ENCODE data around the gene GPATCH8. TPM values are rescaled to one million over a fixed set of nuclear protein-coding genes. Genes with fewer than 3 reads are reported as not detected.
A peak's percentile ranks its signal among the peaks of the same experiment; 100 is the strongest.

The GPATCH8 gene
- total RNA-seq, 6 experiments from 2014 or later, result 23.4 to 30.0 (median 27.1) TPM

GRCh38 chr17:44385287-44386181 is 117.7 kb downstream of the GPATCH8 start:
- Mint-ChIP-seq H3K36me3 (ENCODE audit: low read depth) (no peaks in the 10 kb centered on the region), H3K27me3 (ENCODE audit: insufficient read depth) (peaks cover 11% of the 10 kb centered on the region), H3K4me1 (ENCODE audit: low read depth) (no peaks in the 10 kb centered on the region), H3K9me3 (no peaks in the 10 kb centered on the region), H3K4me3 (peak overlapping the region; percentile 75), H3K27ac (no peak overlapping the region)
- peak; percentile 42 for TF ChIP-seq CTCF (IDR thresholded peaks at IDR 0.05)
- DNase-seq, result peak; percentile 29

GRCh38 chr17:44384823-44385286 is 118.4 kb downstream of the GPATCH8 start:
- H3K27ac Mint-ChIP-seq, result no peak overlapping the region
- no peaks in the 10 kb centered on the region for H3K9me3 Mint-ChIP-seq
- peak overlapping the region; percentile 75 for H3K4me3 Mint-ChIP-seq
- H3K27me3 Mint-ChIP-seq (ENCODE audit: insufficient read depth), result peaks cover 11% of the 10 kb centered on the region
- H3K4me1 Mint-ChIP-seq (ENCODE audit: low read depth), result no peaks in the 10 kb centered on the region
- no peak for DNase-seq
- TF ChIP-seq CTCF (IDR thresholded peaks at IDR 0.05), result no peak
- H3K36me3 Mint-ChIP-seq (ENCODE audit: low read depth), result no peaks in the 10 kb centered on the region

GRCh38 chr17:44384281-44384822 is 118.9 kb downstream of the GPATCH8 start:
- H3K36me3 Mint-ChIP-seq (ENCODE audit: low read depth), result no peaks in the 10 kb centered on the region
- H3K9me3 Mint-ChIP-seq, result no peaks in the 10 kb centered on the region
- peak overlapping the region; percentile 60 for H3K4me3 Mint-ChIP-seq
- H3K27ac Mint-ChIP-seq, result no peak overlapping the region
- no peaks in the 10 kb centered on the region for H3K4me1 Mint-ChIP-seq (ENCODE audit: low read depth)
- peaks cover 11% of the 10 kb centered on the region for H3K27me3 Mint-ChIP-seq (ENCODE audit: insufficient read depth)
- no peak for TF ChIP-seq CTCF (IDR thresholded peaks at IDR 0.05)
- no peak for DNase-seq

GRCh38 chr17:44383861-44384260 is 119.3 kb downstream of the GPATCH8 start:
- Mint-ChIP-seq H3K36me3 (ENCODE audit: low read depth) (no peaks in the 10 kb centered on the region), H3K4me1 (ENCODE audit: low read depth) (no peaks in the 10 kb centered on the region), H3K27me3 (ENCODE audit: insufficient read depth) (peaks cover 11% of the 10 kb centered on the region), H3K4me3 (no peak overlapping the region), H3K9me3 (no peaks in the 10 kb centered on the region), H3K27ac (no peak overlapping the region)
- no peak for DNase-seq
- TF ChIP-seq CTCF (IDR thresholded peaks at IDR 0.05), result no peak

- H3K4me3 Mint-ChIP-seq, result no peak overlapping the region
- H3K4me1 Mint-ChIP-seq (ENCODE audit: low read depth), result no peaks in the 10 kb centered on the region
- TF ChIP-seq CTCF (IDR thresholded peaks at IDR 0.05), result no peak
- peaks cover 14% of the 10 kb centered on the region for H3K27me3 Mint-ChIP-seq (ENCODE audit: insufficient read depth)
- H3K27ac Mint-ChIP-seq, result no peak overlapping the region
- no peaks in the 10 kb centered on the region for H3K36me3 Mint-ChIP-seq (ENCODE audit: low read depth)
- no peak for DNase-seq
- H3K9me3 Mint-ChIP-seq, result no peaks in the 10 kb centered on the region
Observed at GRCh38 chr17:44383363-44383762, 119.8 kb downstream of the GPATCH8 start.

All from HFFc6 (cell line).